GM03348 (cell line): ENCODE results near the gene CDH4.
"Not testable (repeated sequence)": the region's sequence is repeated elsewhere in the genome, so short reads cannot be mapped to it uniquely, and the experiment has no call there.

Experiments used
- DNase-seq: peaks from one replicate; pipeline ENCODE4 v3.0.0; 2012; ENCODE audit warnings: low spot score

Gene CDH4

DNA sequence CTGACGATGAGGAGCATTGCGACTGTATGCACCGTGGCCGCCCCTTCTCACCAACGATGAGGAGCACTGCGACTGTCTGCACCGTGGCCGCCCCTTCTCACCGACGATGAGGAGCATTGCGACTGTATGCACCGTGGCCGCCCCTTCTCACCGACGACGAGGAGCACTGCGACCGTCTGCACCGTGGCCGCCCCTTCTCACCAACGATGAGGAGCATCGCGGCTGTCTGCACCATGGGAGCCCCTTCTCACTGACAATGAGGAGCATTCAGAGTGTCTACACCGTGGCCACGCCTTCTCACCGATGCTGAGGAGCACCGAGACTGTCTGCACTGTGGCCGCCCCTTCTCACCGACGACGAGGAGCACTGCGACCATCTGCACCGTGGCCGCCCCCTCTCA, 692.9 kb downstream of the CDH4 start:
- DNase-seq: not testable (repeated sequence)

DNA sequence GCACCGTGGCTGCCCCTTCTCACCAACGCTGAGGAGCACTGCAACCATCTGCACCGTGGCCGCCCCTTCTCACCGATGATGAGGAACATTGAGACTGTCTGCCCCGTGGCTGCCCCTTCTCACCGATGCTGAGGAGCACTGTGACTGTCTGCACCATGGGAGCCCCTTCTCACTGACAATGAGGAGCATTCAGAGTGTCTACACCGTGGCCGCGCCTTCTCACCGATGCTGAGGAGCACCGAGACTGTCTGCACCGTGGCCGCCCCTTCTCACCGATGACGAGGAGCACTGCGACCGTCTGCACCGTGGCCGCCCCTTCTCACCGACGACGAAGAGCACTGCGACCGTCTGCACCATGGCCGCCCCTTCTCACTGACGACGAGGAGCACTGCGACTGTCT, 693.4 kb downstream of the CDH4 start:
- DNase-seq: not testable (repeated sequence)

DNA sequence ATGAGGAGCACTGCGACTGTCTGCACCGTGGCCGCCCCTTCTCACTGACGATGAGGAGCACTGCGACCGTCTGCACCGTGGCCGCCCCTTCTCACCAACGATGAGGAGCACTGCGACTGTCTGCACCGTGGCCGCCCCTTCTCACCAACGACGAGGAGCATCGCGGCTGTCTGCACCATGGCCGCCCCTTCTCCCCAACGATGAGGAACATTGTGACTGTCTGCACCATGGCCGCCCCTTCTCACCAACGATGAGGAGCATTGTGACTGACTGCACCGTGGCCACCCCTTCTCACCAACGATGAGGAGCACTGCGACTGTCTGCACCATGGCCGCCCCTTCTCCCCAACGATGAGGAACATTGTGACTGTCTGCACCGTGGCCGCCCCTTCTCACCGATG, 696.0 kb downstream of the CDH4 start:
- not testable (repeated sequence) for DNase-seq

DNA sequence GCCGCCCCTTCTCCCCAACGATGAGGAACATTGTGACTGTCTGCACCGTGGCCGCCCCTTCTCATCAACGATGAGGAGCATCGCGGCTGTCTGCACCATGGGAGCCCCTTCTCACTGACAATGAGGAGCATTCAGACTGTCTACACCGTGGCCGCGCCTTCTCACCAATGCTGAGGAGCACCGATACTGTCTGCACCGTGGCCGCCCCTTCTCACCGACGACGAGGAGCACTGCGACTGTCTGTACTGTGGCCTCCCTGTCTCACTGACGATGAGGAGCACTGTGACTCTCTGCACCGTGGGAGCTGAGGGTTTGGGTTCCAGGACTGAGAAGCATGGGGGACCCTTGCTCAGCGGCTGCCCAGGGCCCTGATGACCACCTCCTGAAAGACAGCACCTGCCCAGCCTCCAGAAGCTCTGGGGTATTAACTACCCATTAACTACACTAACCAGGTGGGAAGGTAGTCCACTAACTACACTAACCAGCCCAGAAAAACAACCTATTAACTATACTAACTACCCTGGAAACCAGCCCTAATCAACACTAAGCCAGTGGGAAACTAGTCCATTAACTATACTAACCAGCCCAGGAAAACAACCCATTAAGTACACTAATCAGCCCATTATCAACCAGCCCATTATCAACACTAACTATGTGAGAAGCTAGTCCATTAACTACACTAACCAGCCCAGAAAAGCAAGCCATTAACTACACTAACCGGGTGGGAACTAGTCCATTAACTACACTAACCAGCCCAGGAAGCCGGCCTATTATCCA, 696.7 kb downstream of the CDH4 start:
- DNase-seq: no peak

DNA sequence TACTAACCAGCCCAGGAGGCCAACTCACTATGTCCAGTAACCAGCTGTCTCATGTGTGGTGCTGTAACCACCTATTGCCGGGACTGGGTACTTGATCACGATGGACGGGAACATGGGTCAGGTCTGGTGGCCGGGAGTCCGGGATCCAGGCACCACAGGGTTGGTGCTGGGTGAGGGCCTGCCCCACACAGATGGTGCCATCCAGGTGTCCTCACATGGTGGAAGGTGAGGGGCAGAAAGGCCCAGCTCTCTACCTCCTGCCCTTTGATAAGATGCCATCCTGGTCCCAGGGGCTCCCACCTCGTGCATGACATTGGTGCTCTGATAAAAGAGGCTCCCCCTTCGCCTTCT, 697.3 kb downstream of the CDH4 start:
- DNase-seq: no peak

DNA sequence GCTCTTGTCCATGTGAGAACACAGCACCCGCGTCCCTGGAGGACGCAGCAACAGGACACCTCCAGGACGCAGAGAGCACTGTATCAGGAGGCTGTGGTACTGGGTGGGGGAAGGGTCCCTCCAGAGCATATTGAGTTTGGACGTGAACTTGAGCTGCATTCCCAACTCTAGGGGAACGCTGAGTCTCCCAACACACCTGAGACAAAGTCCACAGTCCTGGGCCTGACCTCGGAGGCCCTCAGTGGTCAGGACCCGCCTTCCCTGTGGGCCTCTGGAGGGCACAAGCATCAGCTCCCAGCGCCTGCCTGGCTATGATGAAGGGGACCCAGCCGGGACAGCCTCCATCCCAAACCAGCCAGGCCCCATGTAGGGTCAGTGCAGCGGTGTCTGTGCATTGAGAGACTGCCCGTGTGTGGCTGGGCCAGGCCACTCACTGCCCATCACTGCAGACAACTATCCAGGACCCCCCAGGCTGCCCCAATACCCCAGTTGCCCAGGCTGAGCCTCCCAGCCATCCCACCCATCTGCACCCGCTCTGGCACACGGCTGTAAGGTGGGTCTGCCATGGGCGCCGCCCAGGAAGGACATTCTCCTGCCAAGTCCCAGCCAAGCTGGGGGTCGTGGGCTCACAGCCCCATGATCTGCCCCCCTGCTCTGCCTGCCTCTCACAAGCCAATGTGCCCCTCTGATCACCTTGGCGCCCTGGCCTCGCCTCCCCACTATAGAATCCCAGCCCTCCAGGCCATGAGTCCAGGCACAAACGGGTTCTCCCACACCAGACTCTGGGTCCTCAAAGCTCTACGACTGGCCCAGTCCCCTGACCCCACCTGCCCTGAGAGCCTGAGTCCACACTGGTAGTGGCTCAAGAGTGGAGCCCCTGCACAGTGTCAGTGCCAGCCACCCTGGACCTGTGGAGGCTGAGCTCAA, 697.9 kb downstream of the CDH4 start:
- DNase-seq: no peak

DNA sequence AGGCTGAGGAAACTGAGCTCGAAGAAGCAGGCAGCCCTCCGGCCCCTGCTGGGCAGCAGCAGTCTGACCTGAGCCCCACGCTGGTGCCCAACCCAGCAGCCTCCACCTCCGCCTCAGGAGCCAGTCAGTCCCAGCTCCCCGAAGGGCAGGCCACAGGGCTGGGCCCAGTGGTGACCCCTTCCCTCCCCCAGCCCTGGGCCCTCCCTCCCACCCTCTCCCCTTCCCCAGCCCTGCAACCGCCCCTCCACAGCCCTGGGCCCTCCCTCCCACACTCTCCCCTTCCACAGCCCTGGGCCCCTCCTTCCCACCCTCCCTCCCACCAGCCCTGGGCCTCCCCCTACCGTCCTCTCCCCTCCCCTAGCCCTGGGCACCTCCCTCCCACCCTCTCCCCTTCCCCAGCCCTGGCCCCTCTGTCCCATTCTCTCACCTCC, 698.6 kb downstream of the CDH4 start:
- DNase-seq: no peak

DNA sequence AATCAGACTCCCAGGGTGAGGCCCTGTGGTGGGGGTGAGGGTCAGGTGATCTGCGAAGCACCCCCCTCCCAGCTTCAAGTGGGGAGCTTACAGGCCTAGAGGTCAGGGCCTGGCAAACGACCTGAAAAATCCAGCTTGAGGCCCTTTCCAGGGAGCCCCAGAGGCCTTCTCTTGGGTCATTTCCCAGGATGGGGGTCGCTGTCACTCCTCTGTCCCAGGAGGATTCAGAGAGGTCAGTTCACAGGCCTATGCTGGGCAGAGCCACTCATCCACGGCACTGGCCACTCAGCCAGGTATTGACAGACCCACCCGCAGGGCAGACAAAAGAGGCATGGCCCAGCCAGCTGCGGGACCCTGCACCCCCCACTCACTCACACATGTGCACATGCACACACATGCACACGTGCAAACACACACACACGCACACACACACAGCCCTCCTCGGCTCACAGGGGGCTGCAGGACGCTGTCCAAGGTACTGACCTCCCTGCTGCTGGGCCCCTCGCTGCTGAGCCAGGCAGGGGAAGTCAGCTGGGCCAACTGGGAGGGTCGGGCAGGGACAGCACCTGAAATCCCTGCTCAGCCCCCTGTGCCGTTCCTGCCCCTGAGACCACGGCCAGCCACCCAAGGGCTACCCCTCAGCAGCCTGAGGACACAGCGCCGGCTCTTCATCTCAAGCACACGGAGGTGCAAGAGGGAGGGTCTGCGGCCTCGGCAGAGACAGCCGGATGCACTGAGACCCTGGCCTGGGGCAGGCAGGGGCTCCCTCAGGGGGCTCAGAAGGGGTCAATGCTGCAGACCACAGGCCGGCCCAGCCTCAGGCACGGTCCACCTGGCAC, 699.9 kb downstream of the CDH4 start:
- no peak for DNase-seq

DNA sequence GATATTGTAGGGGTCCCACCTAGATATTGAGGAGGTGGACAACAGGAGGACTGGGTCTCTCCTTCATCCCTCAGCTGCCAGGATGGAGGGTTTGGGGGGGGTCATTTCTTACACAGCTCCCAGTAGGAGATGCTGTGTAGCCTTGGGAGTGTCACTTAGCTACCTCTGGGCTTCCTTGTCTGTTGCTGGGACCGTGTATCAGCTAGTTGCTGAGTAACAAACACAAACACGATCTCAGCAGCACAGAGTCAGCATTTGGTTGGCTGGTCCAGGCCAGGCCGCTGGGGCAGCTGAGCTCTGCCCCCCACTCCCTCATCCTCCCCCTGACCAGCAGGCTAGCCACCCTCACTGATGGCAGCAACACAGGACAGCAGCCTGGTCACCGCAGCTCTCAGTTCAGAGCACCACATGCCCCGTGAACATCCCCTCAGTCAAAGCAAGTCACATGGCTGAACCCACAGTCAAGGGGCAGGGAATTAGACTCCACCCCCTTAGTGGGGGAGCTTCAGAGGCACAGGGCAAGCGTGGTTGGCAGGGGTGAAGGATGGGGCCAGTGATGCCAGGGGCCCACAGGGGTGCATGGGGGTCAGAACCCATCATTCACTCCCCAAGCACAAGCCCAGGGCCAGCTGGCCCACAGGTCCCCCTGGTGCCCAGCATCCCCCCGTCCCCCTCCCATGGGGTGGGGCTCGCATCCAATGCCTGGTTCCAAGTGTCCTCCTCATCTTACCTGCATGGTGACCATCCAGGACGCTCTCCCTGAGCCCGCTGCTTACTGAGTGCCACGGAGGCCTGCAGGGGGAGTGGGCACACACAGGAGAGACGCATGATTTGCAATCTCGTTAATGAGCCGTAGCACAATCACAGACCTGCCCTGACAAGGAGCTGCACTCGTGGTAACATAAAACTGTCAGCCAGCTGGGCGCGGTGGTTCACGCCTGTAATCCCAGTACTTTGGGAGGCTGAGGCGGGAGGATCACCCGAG, 701.3 kb downstream of the CDH4 start:
- no peak for DNase-seq

DNA sequence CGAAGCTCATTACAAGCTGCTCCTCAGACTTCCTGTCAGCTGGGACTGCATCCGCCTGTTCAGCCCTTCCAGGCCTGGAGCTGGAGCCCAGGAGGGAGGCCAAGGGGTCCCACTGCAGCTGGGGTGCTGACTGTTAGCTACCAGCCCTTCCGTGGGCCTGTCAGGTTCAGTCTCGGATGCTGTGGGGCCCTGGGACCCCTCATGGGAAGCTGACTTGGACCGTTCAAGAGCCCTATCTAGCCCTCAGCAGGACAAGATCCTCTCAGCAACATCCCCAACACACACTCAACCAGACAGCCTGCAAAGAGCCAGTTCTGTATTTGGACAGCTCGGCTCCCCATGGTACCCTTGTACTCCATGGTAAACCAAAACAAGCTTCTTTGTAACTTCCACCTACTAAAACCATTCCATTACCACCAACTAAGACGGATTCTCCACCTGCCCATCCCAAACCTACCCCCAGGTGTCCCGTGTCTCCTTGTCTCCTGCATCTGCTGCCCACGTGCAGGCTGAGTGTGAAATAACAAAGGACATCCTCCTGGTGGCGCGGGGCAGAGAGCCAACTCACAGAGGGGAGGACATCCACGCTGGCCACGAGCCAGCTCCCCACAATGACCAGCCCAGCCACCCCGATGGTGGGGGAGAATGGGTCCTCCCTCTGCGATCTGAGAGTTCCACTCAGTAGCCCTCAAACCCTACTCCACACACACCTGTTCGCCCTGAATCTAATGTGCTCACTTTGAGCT, 702.4 kb downstream of the CDH4 start:
- DNase-seq: no peak

DNA sequence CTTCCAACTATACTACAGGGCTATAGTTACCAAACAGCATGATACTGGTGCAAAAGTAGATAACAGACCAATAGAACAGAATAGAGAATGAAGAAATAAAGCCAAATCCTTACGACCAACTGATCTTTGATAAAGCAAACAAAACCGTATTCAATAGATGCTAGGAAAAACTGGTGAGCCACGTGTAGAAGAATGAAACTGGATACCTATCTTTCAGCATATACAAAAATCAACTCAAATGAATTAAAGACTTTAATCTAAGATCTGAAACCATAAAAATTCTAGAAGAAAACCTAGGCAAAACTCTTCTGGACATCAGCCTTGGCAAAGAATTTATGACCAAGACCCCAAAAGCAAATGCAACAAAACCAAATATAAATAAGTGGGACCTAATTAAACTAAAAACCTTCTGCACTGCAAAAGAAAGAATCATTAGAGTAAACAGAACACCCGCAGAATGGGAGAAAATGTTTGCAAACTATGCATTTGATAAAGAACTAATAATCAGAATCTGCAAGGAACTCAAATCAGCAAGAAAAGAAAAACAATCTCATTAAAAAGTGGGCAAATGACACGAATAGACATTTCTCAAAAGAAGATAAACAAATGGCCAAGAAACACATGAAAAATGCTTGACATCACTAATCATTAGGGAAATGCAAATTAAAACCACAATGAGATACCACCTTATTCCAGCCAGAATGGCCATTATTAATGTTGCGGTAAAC, 703.8 kb downstream of the CDH4 start:
- no peak for DNase-seq

DNA sequence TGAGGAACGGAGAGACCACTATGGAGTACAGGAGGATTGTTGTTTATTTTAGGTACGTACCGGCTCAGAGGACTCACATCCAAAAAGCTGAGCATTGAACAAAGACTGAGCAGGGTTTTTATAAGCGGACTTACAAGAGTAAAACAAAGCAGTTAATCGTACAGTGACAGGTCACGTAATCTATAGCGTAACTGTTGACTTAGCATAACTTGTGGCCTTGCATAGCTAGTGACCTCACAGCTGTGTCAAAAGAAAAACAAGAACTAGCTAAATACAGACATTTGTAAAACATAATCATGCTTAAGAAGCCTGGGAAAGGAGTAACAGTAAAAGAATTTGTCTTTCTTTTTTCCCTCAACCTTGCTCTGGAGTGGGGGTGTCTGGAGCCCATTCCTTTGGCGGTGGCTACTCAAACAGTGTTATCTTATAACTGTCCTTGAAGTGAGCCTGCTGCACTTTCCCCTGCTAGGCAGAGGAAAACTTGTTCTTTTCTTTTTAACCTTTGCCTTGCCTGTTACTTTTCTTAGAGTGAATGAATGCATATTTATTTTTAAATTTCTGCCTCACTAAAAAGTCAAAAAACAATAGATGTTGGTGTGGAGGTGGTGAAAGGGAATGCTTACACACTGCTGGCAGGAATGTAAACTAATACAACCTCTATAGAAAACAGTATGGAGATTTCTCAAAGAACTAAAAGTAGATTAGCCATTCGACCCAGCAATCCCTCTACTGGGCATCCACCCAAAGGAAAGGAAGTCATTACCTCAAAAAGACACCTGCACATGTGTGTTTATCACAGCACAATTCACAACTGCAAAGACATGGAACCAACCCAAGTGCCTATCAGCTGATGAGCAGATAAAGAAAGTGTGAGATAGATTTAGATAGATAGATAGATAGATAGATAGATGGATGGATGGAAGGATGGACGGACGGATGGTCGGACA, 704.6 kb downstream of the CDH4 start:
- DNase-seq: no peak

DNA sequence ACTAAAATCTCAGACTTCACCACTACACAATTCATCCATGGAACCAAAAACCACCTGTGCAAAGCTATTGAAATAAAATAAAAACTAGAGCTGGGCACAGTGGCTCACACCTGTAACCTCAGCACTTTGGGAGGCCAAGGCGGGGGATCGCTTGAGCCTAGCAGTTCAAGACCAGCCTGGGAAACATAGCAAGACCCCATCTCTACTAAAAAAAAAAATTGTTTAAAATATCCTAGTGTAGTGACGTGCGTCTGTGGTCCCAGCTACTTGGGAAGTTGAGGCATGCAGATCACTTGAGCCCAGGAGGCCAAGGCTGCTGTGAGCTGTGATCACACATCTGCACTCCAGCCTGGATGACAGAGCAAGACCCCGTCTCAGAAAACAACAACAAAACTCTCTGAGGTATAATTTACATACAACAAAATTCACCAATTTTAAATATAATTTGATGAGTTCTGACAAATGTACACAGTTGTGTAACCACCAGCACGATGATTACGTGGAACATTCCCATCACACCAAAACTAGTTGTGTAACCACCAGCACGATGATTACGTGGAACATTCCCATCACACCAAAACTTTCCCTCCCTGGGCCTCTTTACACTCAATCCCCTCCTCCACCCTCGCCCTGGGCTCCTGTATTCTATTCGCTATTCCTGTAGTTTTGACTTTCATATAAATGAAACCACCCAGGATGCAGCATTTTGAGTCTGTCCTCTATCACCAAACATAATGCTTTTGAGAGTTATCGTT, 706.1 kb downstream of the CDH4 start:
- no peak for DNase-seq

DNA sequence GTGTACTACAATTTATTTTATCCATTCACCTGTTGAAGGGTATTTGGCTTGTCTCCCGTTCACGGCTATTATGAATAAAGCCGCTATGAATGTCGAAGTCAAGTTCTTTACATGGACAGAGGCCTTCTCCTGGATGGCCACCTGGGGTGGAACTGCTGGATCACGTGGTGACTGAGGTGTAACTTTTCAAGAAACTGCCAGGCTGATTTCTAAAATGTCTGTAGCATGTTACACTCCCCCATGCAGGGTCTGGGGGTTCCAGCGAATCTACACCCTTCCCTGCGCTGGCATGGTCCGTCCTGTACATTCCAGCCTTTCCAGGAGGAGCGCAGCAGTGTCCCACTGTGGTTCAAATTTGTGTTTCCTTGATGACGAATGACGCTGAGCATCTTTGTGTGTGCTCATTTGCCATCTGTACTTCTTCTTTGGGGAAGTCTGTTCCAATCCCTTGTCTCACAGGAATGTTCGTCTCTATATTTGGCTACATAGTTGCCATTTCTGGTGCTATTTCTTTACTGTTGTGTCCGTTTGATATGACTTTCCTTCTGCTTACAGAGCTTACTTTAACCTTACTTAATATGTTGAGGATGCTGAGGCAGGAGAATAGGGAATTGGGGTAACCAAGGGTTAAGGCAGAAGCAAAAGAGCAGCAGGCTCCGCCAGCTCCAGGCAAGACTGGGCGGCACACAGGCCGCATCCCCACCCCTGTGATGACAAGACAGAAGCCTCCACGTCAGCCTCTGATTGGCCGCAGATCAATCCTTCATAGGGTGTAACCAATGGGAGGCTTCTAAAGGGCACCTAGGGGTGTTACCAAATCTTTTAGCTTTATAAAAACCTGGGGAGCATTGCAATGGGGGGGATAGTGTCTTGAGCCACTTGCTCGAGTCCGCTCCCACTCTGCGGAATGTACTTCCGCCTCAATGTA, 707.0 kb downstream of the CDH4 start:
- DNase-seq: no peak

DNA sequence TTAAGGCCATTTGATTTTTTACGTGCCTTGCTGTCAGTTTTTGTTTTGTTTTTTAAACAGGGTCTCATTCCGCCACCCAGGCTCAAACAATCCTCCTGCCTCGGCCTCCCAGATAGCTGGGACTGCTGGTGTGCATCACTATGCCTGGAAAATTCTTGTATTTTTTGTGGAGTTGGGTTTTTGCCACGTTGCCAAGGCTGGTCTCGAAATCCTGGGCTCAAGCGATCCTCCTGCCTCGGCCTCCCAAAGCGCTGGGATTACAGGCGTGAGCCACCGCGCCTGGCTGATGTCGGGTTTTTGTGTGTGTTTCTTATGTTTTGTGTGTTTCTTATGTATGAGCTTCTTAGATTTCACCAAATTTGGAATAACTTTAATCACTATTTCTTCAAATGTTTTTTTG, 708.8 kb downstream of the CDH4 start:
- DNase-seq: no peak

DNA sequence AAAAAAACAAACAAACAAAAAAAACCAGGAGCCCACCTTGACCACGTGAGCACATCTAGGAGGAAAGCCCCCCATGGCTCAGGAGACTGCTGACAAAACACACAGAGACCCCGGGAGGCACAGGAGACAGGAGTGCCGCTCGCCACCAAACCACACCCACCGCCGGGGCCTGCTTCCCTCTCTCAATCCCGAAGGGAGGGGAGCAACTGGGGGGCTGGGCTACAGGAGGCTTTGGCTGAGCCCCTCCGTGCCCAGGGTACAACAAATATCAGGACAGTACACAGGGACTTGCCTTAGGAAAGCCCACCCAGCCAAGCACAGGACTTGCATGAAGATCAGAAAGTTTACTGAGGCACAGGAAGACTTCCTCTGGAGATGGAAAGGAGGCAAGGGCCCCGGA, 711.1 kb downstream of the CDH4 start:
- DNase-seq: no peak
